Glomerular visceral epithelial cell (primary cell): ENCODE results near the gene ADK.
"Not testable (repeated sequence)": the region's sequence is repeated elsewhere in the genome, so short reads cannot be mapped to it uniquely, and the experiment has no call there.

ENCODE experiments used
- DNase-seq: peaks from one replicate; pipeline ENCODE4 v3.0.0-alpha.2; 2016; ENCODE audit errors: extremely low spot score

The ADK gene

GRCh38 chr10:74300074-74300621 is 149.1 kb downstream of the ADK start:
- not testable (repeated sequence) for DNase-seq

- DNase-seq: no peak
These were observed 149.6 kb downstream of the ADK start for GRCh38 chr10:74300666-74301065.

GRCh38 chr10:74305730-74306129 is 154.7 kb downstream of the ADK start:
- DNase-seq: no peak

- DNase-seq: no peak
These were observed 155.4 kb downstream of the ADK start for GRCh38 chr10:74306227-74306982.

- no peak for DNase-seq
These were observed 156.1 kb downstream of the ADK start for GRCh38 chr10:74307061-74307651.

GRCh38 chr10:74310652-74311257 is 159.7 kb downstream of the ADK start:
- DNase-seq: no peak

- DNase-seq: no peak
These were observed 163.1 kb downstream of the ADK start for GRCh38 chr10:74314166-74314565.

- no peak for DNase-seq
These were observed 169.0 kb downstream of the ADK start for GRCh38 chr10:74320026-74320425.

GRCh38 chr10:74320717-74321116 is 169.7 kb downstream of the ADK start:
- no peak for DNase-seq

- no peak for DNase-seq
These were observed 171.1 kb downstream of the ADK start for GRCh38 chr10:74322141-74322540.

- no peak for DNase-seq
These were observed 171.5 kb downstream of the ADK start for GRCh38 chr10:74322565-74322964.

GRCh38 chr10:74328388-74328787 is 177.4 kb downstream of the ADK start:
- DNase-seq: no peak

- peak; percentile 49 for DNase-seq
These were observed 178.9 kb downstream of the ADK start for GRCh38 chr10:74329873-74330272.

- no peak for DNase-seq
These were observed 179.6 kb downstream of the ADK start for GRCh38 chr10:74330646-74331045.

GRCh38 chr10:74332398-74332797 is 181.4 kb downstream of the ADK start:
- no peak for DNase-seq

GRCh38 chr10:74333174-74333573 is 182.2 kb downstream of the ADK start:
- no peak for DNase-seq

GRCh38 chr10:74334221-74334620 is 183.2 kb downstream of the ADK start:
- no peak for DNase-seq

- DNase-seq: no peak
These were observed 184.5 kb downstream of the ADK start for GRCh38 chr10:74335501-74335900.

GRCh38 chr10:74337330-74338016 is 186.5 kb downstream of the ADK start:
- peak; percentile 17 for DNase-seq

GRCh38 chr10:74342991-74343390 is 192.0 kb downstream of the ADK start:
- no peak for DNase-seq

GRCh38 chr10:74343804-74344203 is 192.8 kb downstream of the ADK start:
- no peak for DNase-seq

GRCh38 chr10:74344306-74344705 is 193.3 kb downstream of the ADK start:
- DNase-seq: no peak
